Fibroblast of pulmonary artery (primary cell): ENCODE results near the gene PPP1R3G.
A peak's percentile ranks its signal among the peaks of the same experiment; 100 is the strongest.

ENCODE experiments used
- DNase-seq: peaks from one replicate; pipeline ENCODE4 v3.0.0-alpha.2; 2010; ENCODE audit warnings: low read depth
- H3K4me3 ChIP-seq: replicated peaks from 2 replicates; pipeline ENCODE4 v1.5.1; 2011; ENCODE audit warnings: low read depth, mild to moderate bottlenecking, control low read depth, low read length, moderate library complexity
- TF ChIP-seq, protein P1 (sequence below): IDR thresholded peaks from 2 replicates; pipeline ENCODE4 v1.5.1; 2011; ENCODE audit warnings: mild to moderate bottlenecking, control low read depth, low read length, inconsistent platforms; ENCODE audit errors: missing control alignments

PPP1R3G gene

DNA sequence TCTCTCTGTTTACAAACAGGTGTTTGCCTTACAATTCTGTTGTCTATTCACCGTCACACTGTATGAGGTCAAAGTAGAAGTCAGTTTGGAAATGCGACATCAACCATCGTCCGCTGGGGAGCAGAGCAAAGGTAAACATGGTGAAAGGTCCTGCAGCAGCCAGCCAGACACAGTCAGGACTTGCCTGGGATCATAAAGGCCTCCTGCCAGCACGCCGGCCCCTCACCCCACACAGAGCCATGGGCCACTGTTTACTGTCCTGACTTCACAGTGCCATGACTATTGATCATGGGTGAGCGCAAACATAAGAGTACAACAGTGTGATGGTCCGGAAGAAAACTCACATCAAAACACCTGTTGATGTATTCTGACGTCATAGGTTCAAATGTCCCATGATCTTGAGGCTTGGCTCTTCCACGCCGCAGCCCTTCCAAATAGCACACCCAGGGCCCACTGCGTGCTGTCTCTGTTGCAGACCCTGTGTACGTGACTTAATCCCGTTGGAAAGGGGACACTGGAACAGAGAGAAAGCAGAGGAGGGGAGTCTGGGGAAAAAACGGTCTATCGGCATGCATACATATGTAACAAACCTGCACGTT is 16.9 kb upstream of the PPP1R3G start:
- no peak overlapping the region for H3K4me3 ChIP-seq
- no peak for DNase-seq
- TF ChIP-seq, protein P1, sequence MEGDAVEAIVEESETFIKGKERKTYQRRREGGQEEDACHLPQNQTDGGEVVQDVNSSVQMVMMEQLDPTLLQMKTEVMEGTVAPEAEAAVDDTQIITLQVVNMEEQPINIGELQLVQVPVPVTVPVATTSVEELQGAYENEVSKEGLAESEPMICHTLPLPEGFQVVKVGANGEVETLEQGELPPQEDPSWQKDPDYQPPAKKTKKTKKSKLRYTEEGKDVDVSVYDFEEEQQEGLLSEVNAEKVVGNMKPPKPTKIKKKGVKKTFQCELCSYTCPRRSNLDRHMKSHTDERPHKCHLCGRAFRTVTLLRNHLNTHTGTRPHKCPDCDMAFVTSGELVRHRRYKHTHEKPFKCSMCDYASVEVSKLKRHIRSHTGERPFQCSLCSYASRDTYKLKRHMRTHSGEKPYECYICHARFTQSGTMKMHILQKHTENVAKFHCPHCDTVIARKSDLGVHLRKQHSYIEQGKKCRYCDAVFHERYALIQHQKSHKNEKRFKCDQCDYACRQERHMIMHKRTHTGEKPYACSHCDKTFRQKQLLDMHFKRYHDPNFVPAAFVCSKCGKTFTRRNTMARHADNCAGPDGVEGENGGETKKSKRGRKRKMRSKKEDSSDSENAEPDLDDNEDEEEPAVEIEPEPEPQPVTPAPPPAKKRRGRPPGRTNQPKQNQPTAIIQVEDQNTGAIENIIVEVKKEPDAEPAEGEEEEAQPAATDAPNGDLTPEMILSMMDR, result no peak

GRCh38 chr6:5071216-5071615 is 13.9 kb upstream of the PPP1R3G start:
- no peak for DNase-seq
- TF ChIP-seq, protein P1, result no peak
- H3K4me3 ChIP-seq, result no peak overlapping the region

- DNase-seq, result no peak
- no peak overlapping the region for H3K4me3 ChIP-seq
- TF ChIP-seq, protein P1, result no peak
Observed at GRCh38 chr6:5072440-5072839, 12.7 kb upstream of the PPP1R3G start.

GRCh38 chr6:5073992-5074391 is 11.1 kb upstream of the PPP1R3G start:
- TF ChIP-seq, protein P1, result no peak
- DNase-seq, result no peak
- H3K4me3 ChIP-seq, result no peak overlapping the region

DNA sequence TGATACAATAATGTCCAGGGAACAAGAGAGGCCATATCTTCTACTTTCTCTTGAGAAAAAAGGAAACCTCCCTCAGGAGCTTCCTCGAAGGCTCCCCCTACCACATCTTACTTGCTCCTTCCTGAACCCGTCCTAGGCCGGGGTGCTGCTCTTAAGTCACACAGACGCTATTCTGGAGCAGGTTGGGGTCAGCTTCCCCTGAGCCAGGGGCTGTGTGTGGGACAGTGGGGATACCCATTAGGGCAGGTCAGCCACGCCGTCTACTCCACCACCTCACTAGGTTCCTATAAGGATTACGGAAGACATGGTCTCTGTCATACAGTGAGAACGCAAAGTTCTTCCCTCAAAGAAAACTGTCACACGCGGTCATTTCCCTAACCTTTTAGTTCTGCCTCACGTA is 8.2 kb upstream of the PPP1R3G start:
- no peak for DNase-seq
- H3K4me3 ChIP-seq, result no peak overlapping the region
- TF ChIP-seq, protein P1, result no peak

DNA sequence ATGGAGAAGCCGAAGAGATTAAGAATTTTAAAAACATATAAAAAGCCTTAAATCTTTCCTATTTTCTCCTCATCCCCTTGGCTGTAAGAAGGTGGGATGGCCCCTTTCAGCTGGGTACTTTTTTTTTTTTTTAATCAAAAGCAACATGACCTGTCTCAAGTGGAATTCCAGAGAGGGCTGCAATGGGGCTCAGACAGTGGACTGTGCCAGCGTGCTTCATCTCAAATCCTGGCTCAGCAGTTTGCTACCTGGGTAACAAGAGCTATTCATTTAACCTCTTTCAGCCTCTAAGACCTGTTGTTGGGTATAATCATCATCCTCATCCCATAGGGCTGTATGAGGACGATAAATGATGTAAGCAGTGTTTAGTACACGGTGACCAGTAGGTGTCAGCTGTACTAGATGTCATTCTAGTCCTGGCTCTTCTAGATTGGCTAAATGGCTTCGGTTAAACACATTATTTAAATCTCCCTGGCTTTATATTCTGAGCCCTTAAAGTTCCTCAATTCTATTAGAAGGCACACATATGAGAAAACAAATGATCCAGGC is 6.9 kb upstream of the PPP1R3G start:
- TF ChIP-seq, protein P1, result peak; percentile 11
- no peak for DNase-seq
- H3K4me3 ChIP-seq, result no peak overlapping the region

DNA sequence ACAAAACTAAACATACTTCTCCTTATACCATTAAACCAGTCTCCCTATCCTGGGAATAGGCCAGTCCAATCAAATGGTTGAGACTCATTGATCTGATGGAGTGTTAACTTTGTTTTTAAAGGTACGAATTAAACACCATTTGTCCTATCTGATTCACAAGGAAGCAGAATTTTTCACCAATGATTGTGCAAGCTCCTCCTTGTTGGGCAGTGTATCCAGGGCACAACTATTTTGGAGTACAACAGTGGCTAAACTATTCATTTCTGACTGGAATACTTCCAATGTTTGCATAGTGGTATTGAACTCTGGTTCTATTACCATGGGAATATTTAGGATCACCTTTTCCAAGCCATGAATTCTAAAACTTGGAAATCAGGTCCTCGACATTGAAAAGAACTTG is 5.4 kb upstream of the PPP1R3G start:
- no peak overlapping the region for H3K4me3 ChIP-seq
- TF ChIP-seq, protein P1, result no peak
- DNase-seq, result no peak
